Measurements from ENCODE around the gene PDIA6. TPM values are rescaled to one million over a fixed set of nuclear protein-coding genes. Genes with fewer than 3 reads are reported as not detected.
"Not testable (repeated sequence)": the region's sequence is repeated elsewhere in the genome, so short reads cannot be mapped to it uniquely, and the experiment has no call there.

The PDIA6 gene
- total RNA-seq, 1 experiment from 2014 or later = 149 TPM

DNA sequence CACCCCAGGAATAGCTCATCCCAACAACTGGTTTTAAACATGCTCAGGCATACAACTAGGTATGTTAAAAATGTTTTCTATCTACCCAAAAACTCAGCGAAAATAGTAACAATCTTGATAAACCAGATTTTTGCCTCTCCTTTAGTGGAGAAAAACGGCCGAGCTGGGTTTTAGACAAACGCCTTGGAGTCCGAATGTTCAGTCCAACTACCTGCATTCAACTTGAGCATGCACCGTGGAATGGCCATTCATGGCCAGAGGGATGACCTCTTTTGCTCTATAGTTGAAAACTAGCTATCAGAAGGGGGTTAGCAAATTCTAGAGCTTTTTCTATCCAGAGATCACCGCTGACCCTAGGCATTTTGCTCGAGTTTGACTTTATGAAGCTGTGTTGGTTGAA, 30.8 kb downstream of the PDIA6 start:
- H3K4me3 ChIP-seq (replicated peaks in 1 of 2; ENCODE audit: low read depth in 1 of 2, low read length in 2 of 2) = no peak overlapping the region
- no peak for ATAC-seq
- TF ChIP-seq RAD21 (IDR thresholded peaks at IDR 0.05; ENCODE audit: low read depth) = no peak
- no peak for TF ChIP-seq CBX3 (IDR thresholded peaks at IDR 0.05; ENCODE audit: low read depth)
- peaks cover 42 to 43% of the 10 kb centered on the region in 2 experiments; a peak in 3 of 4 replicates for H3K36me3 ChIP-seq (ENCODE audit: control insufficient read depth in 1 of 2, insufficient read depth in 2 of 2, low read length in 2 of 2)
- no peaks in the 10 kb centered on the region for H3K9me2 ChIP-seq (ENCODE audit: insufficient read depth)
- POLR2A ChIA-PET = interaction anchor here (1.2 kb wide), 1 partner anchor 11 kb away, joined by 3 read pairs; no protein-coding TSS in a partner anchor
- H2AFZ ChIP-seq (ENCODE audit: low read depth, low read length, poor library complexity, severe bottlenecking) = no peak overlapping the region
- no peaks in the 10 kb centered on the region for H3K4me1 ChIP-seq (ENCODE audit: control insufficient read depth in 1 of 2, insufficient read depth in 2 of 2, low read length in 2 of 2)
- CTCF ChIA-PET = interaction anchor here (0.8 kb wide), 1 partner anchor 343 kb away, joined by 3 read pairs; no protein-coding TSS in a partner anchor
- intact Hi-C loops (cut with micrococcal nuclease) = no loop called here
- H3K79me2 ChIP-seq (ENCODE audit: insufficient read depth, low read length) = peaks cover 32% of the 10 kb centered on the region
- H3K27ac ChIP-seq (ENCODE audit: low read depth, low read length) = no peak overlapping the region
- no TSS peak for BruUV-seq (replicated peaks)
- no peak overlapping the region for H3K9ac ChIP-seq (ENCODE audit: low read length)
- H3K27me3 ChIP-seq (ENCODE audit: insufficient read depth, low read length) = no peaks in the 10 kb centered on the region
- DNase-seq (ENCODE audit: low read depth, low spot score) = no peak
- no peaks in the 10 kb centered on the region for H3K9me3 ChIP-seq (ENCODE audit: control insufficient read depth in 1 of 2, insufficient read depth in 1 of 2, low read depth in 1 of 2, low read length in 2 of 2)
- 0 out of 2 replicates have a peak, but pooled peaks cover 4% of the 10 kb centered on the region for H4K20me1 ChIP-seq (ENCODE audit: insufficient read depth)
- RAD21 ChIA-PET (ENCODE audit: low non-redundant PET in 1 of 2, low total read pairs in 2 of 2, uncharacterized antibody in 2 of 2, unreplicated experiment in 2 of 2) = no interaction called here
- no peak overlapping the region for H3K4me2 ChIP-seq (ENCODE audit: low read length)

DNA sequence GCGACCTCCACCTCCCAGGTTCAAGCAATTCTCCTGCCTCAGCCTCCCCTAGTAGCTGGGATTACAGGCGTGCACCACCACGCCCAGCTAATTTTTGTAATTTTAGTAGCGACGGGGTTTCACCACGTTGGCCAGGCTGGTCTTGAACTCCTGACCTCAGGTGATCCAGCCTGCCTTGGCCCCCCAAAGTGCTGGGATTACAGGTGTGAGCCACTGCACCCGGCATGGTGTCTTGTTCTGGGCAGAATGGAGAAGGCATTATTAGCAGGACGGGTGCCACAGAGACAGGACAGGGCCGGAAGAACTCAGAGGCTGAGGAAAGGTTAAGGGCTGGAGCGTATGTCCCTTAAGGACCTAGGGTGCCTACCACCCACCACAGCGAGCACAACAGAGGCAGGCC, 31.8 kb downstream of the PDIA6 start:
- H3K4me2 ChIP-seq (ENCODE audit: low read length); H3K9ac ChIP-seq (ENCODE audit: low read length); intact Hi-C loops (cut with micrococcal nuclease); H2AFZ ChIP-seq (ENCODE audit: low read depth, low read length, poor library complexity, severe bottlenecking); H3K9me3 ChIP-seq (ENCODE audit: control insufficient read depth in 1 of 2, insufficient read depth in 1 of 2, low read depth in 1 of 2, low read length in 2 of 2); BruUV-seq (replicated peaks); H3K27ac ChIP-seq (ENCODE audit: low read depth, low read length); H3K4me1 ChIP-seq (ENCODE audit: control insufficient read depth in 1 of 2, insufficient read depth in 2 of 2, low read length in 2 of 2); H3K27me3 ChIP-seq (ENCODE audit: insufficient read depth, low read length); RAD21 ChIA-PET (ENCODE audit: low non-redundant PET in 1 of 2, low total read pairs in 2 of 2, uncharacterized antibody in 2 of 2, unreplicated experiment in 2 of 2); DNase-seq (ENCODE audit: low read depth, low spot score); H3K4me3 ChIP-seq (replicated peaks in 1 of 2; ENCODE audit: low read depth in 1 of 2, low read length in 2 of 2); H3K9me2 ChIP-seq (ENCODE audit: insufficient read depth); CTCF ChIA-PET; H4K20me1 ChIP-seq (ENCODE audit: insufficient read depth); ATAC-seq: not testable (repeated sequence)
- POLR2A ChIA-PET = interaction anchor here (1.2 kb wide), 1 partner anchor 10 kb away, joined by 3 read pairs; no protein-coding TSS in a partner anchor
- peaks cover 25% of the 10 kb centered on the region for H3K79me2 ChIP-seq (ENCODE audit: insufficient read depth, low read length)
- H3K36me3 ChIP-seq (ENCODE audit: control insufficient read depth in 1 of 2, insufficient read depth in 2 of 2, low read length in 2 of 2) = peaks cover 36 to 37% of the 10 kb centered on the region in 2 experiments; a peak in 3 of 4 replicates

DNA sequence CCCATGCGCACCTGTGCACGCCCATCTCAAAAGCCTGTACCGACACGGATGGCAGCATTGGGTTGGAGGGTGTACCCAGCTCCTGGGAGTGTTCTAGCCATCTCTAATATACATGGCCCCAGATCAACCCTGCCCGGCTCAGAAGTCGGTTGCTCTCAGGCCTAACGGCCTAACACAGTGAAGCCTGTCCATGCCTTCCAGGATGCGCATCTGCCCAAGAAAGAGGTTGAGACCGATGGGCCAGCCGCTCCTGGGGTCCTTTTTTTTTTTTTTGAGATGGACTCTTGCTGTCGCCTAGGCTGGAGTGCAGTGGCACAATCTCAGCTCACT, 32.1 kb downstream of the PDIA6 start:
- CTCF ChIA-PET = no interaction called here
- Histone ChIP-seq H3K27ac (ENCODE audit: low read depth, low read length) (no peak overlapping the region), H3K4me2 (ENCODE audit: low read length) (no peak overlapping the region), H3K9me2 (ENCODE audit: insufficient read depth) (no peaks in the 10 kb centered on the region), H2AFZ (ENCODE audit: low read depth, low read length, poor library complexity, severe bottlenecking) (no peak overlapping the region), H3K79me2 (ENCODE audit: insufficient read depth, low read length) (peaks cover 22% of the 10 kb centered on the region), H3K4me1 (ENCODE audit: control insufficient read depth in 1 of 2, insufficient read depth in 2 of 2, low read length in 2 of 2) (no peaks in the 10 kb centered on the region), H3K9ac (ENCODE audit: low read length) (no peak overlapping the region), H4K20me1 (ENCODE audit: insufficient read depth) (0 out of 2 replicates have a peak, but pooled peaks cover 4% of the 10 kb centered on the region), H3K4me3 (replicated peaks in 1 of 2; ENCODE audit: low read depth in 1 of 2, low read length in 2 of 2) (no peak overlapping the region), H3K27me3 (ENCODE audit: insufficient read depth, low read length) (no peaks in the 10 kb centered on the region), H3K36me3 (ENCODE audit: control insufficient read depth in 1 of 2, insufficient read depth in 2 of 2, low read length in 2 of 2) (peaks cover 32 to 34% of the 10 kb centered on the region in 2 experiments; a peak in 3 of 4 replicates), H3K9me3 (ENCODE audit: control insufficient read depth in 1 of 2, insufficient read depth in 1 of 2, low read depth in 1 of 2, low read length in 2 of 2) (no peaks in the 10 kb centered on the region)
- no peak for ATAC-seq
- intact Hi-C loops (cut with micrococcal nuclease) = no loop called here
- no TSS peak for BruUV-seq (replicated peaks)
- RAD21 ChIA-PET (ENCODE audit: low non-redundant PET in 1 of 2, low total read pairs in 2 of 2, uncharacterized antibody in 2 of 2, unreplicated experiment in 2 of 2) = no interaction called here
- DNase-seq (ENCODE audit: low read depth, low spot score) = no peak
- POLR2A ChIA-PET = no interaction called here
- TF ChIP-seq, protein P1, sequence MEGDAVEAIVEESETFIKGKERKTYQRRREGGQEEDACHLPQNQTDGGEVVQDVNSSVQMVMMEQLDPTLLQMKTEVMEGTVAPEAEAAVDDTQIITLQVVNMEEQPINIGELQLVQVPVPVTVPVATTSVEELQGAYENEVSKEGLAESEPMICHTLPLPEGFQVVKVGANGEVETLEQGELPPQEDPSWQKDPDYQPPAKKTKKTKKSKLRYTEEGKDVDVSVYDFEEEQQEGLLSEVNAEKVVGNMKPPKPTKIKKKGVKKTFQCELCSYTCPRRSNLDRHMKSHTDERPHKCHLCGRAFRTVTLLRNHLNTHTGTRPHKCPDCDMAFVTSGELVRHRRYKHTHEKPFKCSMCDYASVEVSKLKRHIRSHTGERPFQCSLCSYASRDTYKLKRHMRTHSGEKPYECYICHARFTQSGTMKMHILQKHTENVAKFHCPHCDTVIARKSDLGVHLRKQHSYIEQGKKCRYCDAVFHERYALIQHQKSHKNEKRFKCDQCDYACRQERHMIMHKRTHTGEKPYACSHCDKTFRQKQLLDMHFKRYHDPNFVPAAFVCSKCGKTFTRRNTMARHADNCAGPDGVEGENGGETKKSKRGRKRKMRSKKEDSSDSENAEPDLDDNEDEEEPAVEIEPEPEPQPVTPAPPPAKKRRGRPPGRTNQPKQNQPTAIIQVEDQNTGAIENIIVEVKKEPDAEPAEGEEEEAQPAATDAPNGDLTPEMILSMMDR (IDR thresholded peaks at IDR 0.05 in 2 of 3, conservative IDR thresholded peaks at IDR 0.05 in 1 of 3; ENCODE audit: borderline replicate concordance in 1 of 3, insufficient read depth in 1 of 3, low read depth in 2 of 3, low read length in 2 of 3) = no peak
- TF ChIP-seq SRF (IDR thresholded peaks at IDR 0.05; ENCODE audit: low read depth) (no peak), EZH2phosphoT487 (IDR thresholded peaks at IDR 0.05; ENCODE audit: borderline replicate concordance) (no peak), ZNF274 (IDR thresholded peaks at IDR 0.05; ENCODE audit: low read depth, low read length) (no peak), ZFX (IDR thresholded peaks at IDR 0.05) (no peak), CBX3 (IDR thresholded peaks at IDR 0.05; ENCODE audit: low read depth) (no peak), RAD21 (IDR thresholded peaks at IDR 0.05; ENCODE audit: low read depth) (no peak), TCF7L2 (IDR thresholded peaks at IDR 0.05; ENCODE audit: borderline replicate concordance, extremely low read depth, insufficient read depth, insufficient read length) (no peak)
- TF ChIP-seq, protein P2, sequence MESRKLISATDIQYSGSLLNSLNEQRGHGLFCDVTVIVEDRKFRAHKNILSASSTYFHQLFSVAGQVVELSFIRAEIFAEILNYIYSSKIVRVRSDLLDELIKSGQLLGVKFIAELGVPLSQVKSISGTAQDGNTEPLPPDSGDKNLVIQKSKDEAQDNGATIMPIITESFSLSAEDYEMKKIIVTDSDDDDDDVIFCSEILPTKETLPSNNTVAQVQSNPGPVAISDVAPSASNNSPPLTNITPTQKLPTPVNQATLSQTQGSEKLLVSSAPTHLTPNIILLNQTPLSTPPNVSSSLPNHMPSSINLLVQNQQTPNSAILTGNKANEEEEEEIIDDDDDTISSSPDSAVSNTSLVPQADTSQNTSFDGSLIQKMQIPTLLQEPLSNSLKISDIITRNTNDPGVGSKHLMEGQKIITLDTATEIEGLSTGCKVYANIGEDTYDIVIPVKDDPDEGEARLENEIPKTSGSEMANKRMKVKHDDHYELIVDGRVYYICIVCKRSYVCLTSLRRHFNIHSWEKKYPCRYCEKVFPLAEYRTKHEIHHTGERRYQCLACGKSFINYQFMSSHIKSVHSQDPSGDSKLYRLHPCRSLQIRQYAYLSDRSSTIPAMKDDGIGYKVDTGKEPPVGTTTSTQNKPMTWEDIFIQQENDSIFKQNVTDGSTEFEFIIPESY (IDR thresholded peaks at IDR 0.05; ENCODE audit: extremely low read depth, insufficient replicate concordance, low read length) = no peak
